Endothelial cell of umbilical vein (primary cell): ENCODE measurements around the gene CARD14.

Source experiments
- EZH2 ChIP-seq: IDR thresholded peaks from 2 replicates; pipeline ENCODE4 v1.6.1; 2012; ENCODE audit warnings: borderline replicate concordance, low read depth, mild to moderate bottlenecking, moderate library complexity, low read length, inconsistent platforms; ENCODE audit not compliant: severe bottlenecking
- FOS ChIP-seq: IDR thresholded peaks from 2 replicates; pipeline ENCODE4 v1.6.1; 2011; ENCODE audit warnings: mild to moderate bottlenecking, low read length, moderate library complexity, borderline replicate concordance; ENCODE audit not compliant: insufficient read depth
- GATA2 ChIP-seq: IDR thresholded peaks from 2 replicates; pipeline ENCODE4 v1.7.0; 2011; ENCODE audit warnings: low read depth, mild to moderate bottlenecking, moderate library complexity, mixed read lengths, low read length; ENCODE audit not compliant: insufficient read length, insufficient read depth
- JUN ChIP-seq: IDR thresholded peaks from 2 replicates; pipeline ENCODE4 v1.6.1; 2011; ENCODE audit warnings: borderline replicate concordance, low read depth; ENCODE audit not compliant: insufficient read length, insufficient read depth
- MYC ChIP-seq: IDR thresholded peaks from one replicate; pipeline ENCODE4 v1.6.1; 2011; ENCODE audit warnings: mild to moderate bottlenecking, low read depth, low read length
- POLR2A ChIP-seq: IDR thresholded peaks from 2 replicates; pipeline ENCODE4 v1.6.1; 2012; ENCODE audit warnings: low read depth, mild to moderate bottlenecking, control low read depth, low read length
- POLR2AphosphoS5 ChIP-seq: IDR thresholded peaks from 2 replicates; pipeline ENCODE4 v1.6.1; 2012; ENCODE audit warnings: low read depth, mild to moderate bottlenecking, control low read depth, low read length, moderate library complexity; ENCODE audit not compliant: insufficient read depth
- TF ChIP-seq, protein P1 (sequence below), 2 donors: IDR thresholded peaks; 1 replicate in 1 of 2; 2 replicates in 1 of 2; pipeline ENCODE4 v1.5.1; 2011; ENCODE audit warnings: low read length in 2 of 2, mild to moderate bottlenecking in 2 of 2, moderate library complexity in 2 of 2, control low read depth in 1 of 2, inconsistent platforms in 1 of 2, low read depth in 1 of 2; ENCODE audit not compliant: insufficient read depth in 1 of 2; ENCODE audit errors: extremely low read depth in 1 of 2
- TF ChIP-seq, protein P2 (sequence below): IDR thresholded peaks from 2 replicates; pipeline ENCODE4 v1.6.1; 2011; ENCODE audit not compliant: insufficient read depth, insufficient read length

DNA sequence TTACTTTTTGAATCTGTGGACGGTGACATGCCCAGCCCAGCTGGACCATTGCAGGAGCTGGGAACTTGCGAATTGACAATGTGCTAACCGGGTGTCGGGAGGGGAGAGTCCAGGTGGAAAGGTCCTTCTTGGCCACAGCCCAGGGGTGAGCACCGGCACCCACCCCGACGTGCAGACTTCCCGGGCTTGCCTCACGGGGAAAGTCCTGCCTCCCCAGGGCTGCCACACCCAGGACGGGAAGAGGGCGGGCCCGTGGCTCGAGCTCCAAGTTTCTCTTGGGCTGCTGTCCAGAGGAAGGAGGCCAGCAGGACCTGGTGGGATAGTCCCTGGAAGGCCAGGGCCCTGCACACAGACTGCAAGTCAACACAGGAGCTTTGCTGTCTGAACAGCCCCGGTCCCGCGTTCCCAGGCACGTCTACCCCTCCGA, 17.7 kb downstream of the CARD14 start:
- TF ChIP-seq, protein P1, sequence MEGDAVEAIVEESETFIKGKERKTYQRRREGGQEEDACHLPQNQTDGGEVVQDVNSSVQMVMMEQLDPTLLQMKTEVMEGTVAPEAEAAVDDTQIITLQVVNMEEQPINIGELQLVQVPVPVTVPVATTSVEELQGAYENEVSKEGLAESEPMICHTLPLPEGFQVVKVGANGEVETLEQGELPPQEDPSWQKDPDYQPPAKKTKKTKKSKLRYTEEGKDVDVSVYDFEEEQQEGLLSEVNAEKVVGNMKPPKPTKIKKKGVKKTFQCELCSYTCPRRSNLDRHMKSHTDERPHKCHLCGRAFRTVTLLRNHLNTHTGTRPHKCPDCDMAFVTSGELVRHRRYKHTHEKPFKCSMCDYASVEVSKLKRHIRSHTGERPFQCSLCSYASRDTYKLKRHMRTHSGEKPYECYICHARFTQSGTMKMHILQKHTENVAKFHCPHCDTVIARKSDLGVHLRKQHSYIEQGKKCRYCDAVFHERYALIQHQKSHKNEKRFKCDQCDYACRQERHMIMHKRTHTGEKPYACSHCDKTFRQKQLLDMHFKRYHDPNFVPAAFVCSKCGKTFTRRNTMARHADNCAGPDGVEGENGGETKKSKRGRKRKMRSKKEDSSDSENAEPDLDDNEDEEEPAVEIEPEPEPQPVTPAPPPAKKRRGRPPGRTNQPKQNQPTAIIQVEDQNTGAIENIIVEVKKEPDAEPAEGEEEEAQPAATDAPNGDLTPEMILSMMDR (IDR thresholded peaks at IDR 0.05; ENCODE audit: extremely low read depth in 1 of 2, insufficient read depth in 1 of 2, low read depth in 1 of 2, low read length in 2 of 2), result no peak
- TF ChIP-seq POLR2AphosphoS5 (no peak), MYC (no peak), EZH2 (no peak), POLR2A (no peak), FOS (no peak), JUN (no peak), GATA2 (no peak)
- TF ChIP-seq, protein P2, sequence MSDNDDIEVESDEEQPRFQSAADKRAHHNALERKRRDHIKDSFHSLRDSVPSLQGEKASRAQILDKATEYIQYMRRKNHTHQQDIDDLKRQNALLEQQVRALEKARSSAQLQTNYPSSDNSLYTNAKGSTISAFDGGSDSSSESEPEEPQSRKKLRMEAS, result no peak
